ENCODE measurements around the gene CCDC15. TPM values are rescaled to one million over a fixed set of nuclear protein-coding genes. Genes with fewer than 3 reads are reported as not detected.
"Not testable (repeated sequence)": the region's sequence is repeated elsewhere in the genome, so short reads cannot be mapped to it uniquely, and the experiment has no call there.

The CCDC15 gene
- total RNA-seq, 1 donor from 2014 or later: 2.9 TPM

DNA sequence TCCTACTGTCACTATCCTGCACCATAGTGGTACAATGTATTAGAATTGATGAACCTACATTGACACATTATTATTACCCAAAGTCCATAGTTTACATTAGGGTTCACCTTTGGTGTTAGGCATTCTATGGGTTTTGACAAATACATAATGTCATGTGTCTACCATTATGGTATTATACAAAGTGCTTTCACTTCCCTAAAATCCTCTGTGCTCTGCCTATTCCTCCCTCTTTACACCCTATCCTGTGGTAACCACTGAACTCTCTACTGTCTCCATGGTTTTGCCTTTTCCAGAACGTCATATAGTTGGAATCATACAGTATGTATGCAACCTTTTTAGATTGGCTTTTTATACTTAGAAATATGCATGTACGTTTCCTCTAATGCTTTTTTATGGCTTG is 51.5 kb downstream of the CCDC15 start:
- TF ChIP-seq, protein P1, sequence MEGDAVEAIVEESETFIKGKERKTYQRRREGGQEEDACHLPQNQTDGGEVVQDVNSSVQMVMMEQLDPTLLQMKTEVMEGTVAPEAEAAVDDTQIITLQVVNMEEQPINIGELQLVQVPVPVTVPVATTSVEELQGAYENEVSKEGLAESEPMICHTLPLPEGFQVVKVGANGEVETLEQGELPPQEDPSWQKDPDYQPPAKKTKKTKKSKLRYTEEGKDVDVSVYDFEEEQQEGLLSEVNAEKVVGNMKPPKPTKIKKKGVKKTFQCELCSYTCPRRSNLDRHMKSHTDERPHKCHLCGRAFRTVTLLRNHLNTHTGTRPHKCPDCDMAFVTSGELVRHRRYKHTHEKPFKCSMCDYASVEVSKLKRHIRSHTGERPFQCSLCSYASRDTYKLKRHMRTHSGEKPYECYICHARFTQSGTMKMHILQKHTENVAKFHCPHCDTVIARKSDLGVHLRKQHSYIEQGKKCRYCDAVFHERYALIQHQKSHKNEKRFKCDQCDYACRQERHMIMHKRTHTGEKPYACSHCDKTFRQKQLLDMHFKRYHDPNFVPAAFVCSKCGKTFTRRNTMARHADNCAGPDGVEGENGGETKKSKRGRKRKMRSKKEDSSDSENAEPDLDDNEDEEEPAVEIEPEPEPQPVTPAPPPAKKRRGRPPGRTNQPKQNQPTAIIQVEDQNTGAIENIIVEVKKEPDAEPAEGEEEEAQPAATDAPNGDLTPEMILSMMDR (IDR thresholded peaks at IDR 0.05): no peak
- TF ChIP-seq POLR2A (IDR thresholded peaks at IDR 0.05): no peak
- TF ChIP-seq POLR2AphosphoS5 (IDR thresholded peaks at IDR 0.05; ENCODE audit: insufficient read depth in 1 of 2, low read depth in 1 of 2): no peak
- no peak for DNase-seq (ENCODE audit: extremely low spot score in 2 of 2)
- H3K36me3 ChIP-seq: peaks cover 0 to 11% of the 10 kb centered on the region in 2 donors
- intact Hi-C loops (cut with DNase I): no loop called here
- no peak overlapping the region for H3K27ac ChIP-seq
- H3K4me3 ChIP-seq: no peak overlapping the region
- H3K9me3 ChIP-seq: no peaks in the 10 kb centered on the region
- H3K4me1 ChIP-seq: no peaks in the 10 kb centered on the region
- H3K27me3 ChIP-seq: no peaks in the 10 kb centered on the region

DNA sequence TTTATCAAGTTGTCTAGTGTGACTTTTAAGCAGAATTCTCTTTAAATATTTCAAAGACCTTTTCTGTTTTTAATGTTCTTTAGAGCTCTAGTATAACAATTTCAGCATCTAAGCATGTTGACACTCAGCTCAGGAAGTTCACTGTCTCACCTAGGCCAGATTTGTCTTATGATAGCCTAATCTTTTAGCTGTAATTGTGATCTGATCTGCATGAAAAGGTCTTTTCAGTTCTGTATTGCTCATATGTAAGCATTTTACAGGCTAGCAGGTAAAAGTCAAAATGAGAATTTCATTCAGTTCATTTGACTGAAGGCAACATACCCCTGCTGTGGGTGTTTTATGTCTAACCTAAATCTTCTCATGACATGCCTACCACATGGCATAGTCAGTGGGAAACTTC is 62.4 kb downstream of the CCDC15 start:
- no peaks in the 10 kb centered on the region for H3K27me3 ChIP-seq
- intact Hi-C loops (cut with DNase I): no loop called here
- no peaks in the 10 kb centered on the region for H3K4me1 ChIP-seq
- no peak overlapping the region for H3K4me3 ChIP-seq
- no peaks in the 10 kb centered on the region for H3K36me3 ChIP-seq
- no peak for DNase-seq (ENCODE audit: extremely low spot score in 2 of 2)
- H3K27ac ChIP-seq: no peak overlapping the region
- TF ChIP-seq, protein P1 (IDR thresholded peaks at IDR 0.05): no peak
- TF ChIP-seq POLR2A (IDR thresholded peaks at IDR 0.05) (no peak), POLR2AphosphoS5 (IDR thresholded peaks at IDR 0.05; ENCODE audit: insufficient read depth in 1 of 2, low read depth in 1 of 2) (no peak)
- no peaks in the 10 kb centered on the region for H3K9me3 ChIP-seq

DNA sequence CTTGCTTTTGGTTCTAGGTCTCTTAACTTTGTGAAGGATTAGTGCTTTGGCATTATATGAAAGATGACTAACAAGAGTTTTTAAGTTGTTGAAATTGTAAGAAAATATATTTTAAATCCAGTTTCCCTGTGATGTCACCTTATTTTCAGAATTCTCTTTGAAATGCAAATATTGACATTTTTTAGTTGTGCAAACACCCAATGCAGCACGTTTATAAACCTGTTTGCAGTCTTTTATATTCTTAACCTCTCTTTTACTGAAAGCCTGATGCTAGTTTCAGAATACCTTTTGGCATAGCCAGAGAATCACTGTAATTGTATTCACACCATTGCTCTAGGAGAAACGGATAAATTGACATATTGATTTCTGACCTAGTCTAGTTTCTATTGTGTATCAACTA is 66.3 kb downstream of the CCDC15 start:
- TF ChIP-seq, protein P1 (IDR thresholded peaks at IDR 0.05): no peak
- TF ChIP-seq POLR2AphosphoS5 (IDR thresholded peaks at IDR 0.05; ENCODE audit: insufficient read depth in 1 of 2, low read depth in 1 of 2): no peak
- TF ChIP-seq POLR2A (IDR thresholded peaks at IDR 0.05): no peak

DNA sequence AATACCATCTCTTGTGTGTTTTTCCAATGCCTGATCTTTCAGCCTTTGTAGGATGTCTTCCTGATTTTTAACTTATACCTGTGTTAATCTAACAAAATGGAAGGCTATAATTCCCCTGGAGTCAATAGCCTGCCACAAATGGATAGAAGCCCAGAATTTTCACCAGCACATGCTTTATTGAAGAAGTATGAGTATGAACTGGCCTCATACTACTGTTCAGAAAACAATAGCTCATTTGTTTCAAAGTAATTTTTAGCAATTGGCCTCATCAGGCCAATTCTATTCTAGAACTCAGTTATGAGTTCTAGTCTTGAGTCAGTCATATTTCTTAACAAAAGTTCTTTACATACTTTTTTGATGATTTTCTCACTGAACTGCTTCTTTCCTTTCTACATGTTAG is 68.5 kb downstream of the CCDC15 start:
- intact Hi-C loops (cut with DNase I): no loop called here
- no peaks in the 10 kb centered on the region for H3K9me3 ChIP-seq
- DNase-seq (ENCODE audit: extremely low spot score in 2 of 2): no peak
- TF ChIP-seq POLR2A (IDR thresholded peaks at IDR 0.05) (no peak), POLR2AphosphoS5 (IDR thresholded peaks at IDR 0.05; ENCODE audit: insufficient read depth in 1 of 2, low read depth in 1 of 2) (no peak)
- TF ChIP-seq, protein P1 (IDR thresholded peaks at IDR 0.05): no peak
- H3K4me1 ChIP-seq: no peaks in the 10 kb centered on the region
- H3K4me3 ChIP-seq: no peak overlapping the region
- H3K27ac ChIP-seq: no peak overlapping the region
- no peaks in the 10 kb centered on the region for H3K36me3 ChIP-seq
- no peaks in the 10 kb centered on the region for H3K27me3 ChIP-seq

More for the DNA sequence above, 66.3 kb downstream of the CCDC15 start:
- H3K4me1 ChIP-seq: no peaks in the 10 kb centered on the region
- no peaks in the 10 kb centered on the region for H3K9me3 ChIP-seq
- intact Hi-C loops (cut with DNase I): no loop called here
- DNase-seq (ENCODE audit: extremely low spot score in 2 of 2): no peak
- H3K4me3 ChIP-seq: no peak overlapping the region
- H3K27ac ChIP-seq: no peak overlapping the region
- no peaks in the 10 kb centered on the region for H3K36me3 ChIP-seq
- H3K27me3 ChIP-seq: no peaks in the 10 kb centered on the region

DNA sequence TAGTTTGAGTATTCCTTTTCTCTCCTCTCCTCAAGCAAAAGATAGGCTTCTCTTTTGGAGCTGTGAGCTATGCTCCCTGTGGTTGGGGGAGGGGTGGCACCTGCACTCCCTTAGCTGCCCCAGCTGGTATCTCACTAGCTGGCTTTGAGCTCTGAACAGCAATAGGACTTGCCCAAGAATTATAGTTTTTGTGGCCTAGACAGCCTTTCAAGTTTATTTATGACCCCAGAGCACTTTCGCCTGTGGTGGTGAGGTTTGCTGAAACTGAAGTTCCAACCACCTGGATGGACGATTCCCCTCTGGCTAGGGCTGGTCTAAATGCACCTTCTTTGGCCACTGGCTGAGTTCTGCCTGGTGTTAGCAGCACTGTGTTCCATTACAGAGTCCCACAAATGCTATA is 72.0 kb downstream of the CCDC15 start:
- DNase-seq (ENCODE audit: extremely low spot score in 2 of 2): no peak
- H3K27ac ChIP-seq: no peak overlapping the region
- no peaks in the 10 kb centered on the region for H3K4me1 ChIP-seq
- H3K27me3 ChIP-seq: no peaks in the 10 kb centered on the region
- H3K36me3 ChIP-seq: no peaks in the 10 kb centered on the region
- no peak overlapping the region for H3K4me3 ChIP-seq
- intact Hi-C loops (cut with DNase I): no loop called here
- TF ChIP-seq POLR2A (IDR thresholded peaks at IDR 0.05): no peak
- TF ChIP-seq, protein P1 (IDR thresholded peaks at IDR 0.05): no peak
- TF ChIP-seq POLR2AphosphoS5 (IDR thresholded peaks at IDR 0.05; ENCODE audit: insufficient read depth in 1 of 2, low read depth in 1 of 2): no peak
- no peaks in the 10 kb centered on the region for H3K9me3 ChIP-seq

DNA sequence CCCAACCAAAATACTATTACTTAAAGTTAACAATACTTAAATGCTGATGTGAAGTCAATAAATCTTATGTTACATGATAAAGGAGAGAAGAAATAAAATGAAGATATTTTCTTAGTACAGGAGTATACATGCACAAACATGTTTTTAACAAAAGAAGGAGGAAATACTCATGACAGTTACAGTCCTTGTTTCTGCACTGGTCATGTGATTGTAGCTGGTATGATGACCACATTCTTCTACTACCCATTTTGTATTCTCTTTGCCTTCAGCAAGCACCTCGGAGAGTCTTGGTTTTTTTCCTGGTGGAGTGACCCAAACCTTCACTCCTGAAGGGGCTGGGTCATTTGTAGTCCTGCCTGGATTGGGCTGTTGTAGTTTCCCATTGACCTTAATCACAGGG is 75.4 kb downstream of the CCDC15 start:
- H3K9me3 ChIP-seq; intact Hi-C loops (cut with DNase I); DNase-seq (ENCODE audit: extremely low spot score in 2 of 2); H3K36me3 ChIP-seq; H3K4me1 ChIP-seq; H3K27ac ChIP-seq; H3K4me3 ChIP-seq; H3K27me3 ChIP-seq: not testable (repeated sequence)

Data from vagina (tissue), 2 donors.